Body of pancreas (tissue), 4 donors: ENCODE measurements around the gene PDE7B.

Experiments
- POLR2A ChIP-seq, 3 donors: fragments of 450-650 bp; IDR thresholded peaks; one replicate each; pipeline ENCODE4 v1.6.1; 2016; ENCODE audit warnings: antibody characterized with exemption in 3 of 3, mild to moderate bottlenecking in 2 of 3
- TF ChIP-seq, protein P1 (sequence below), 7 experiments: fragments of 450-650 bp in 4 of 7; fragments of 200-600 bp in 3 of 7; sonication (generic) in 3 of 7; IDR thresholded peaks; one replicate each; pipeline ENCODE4 v1.5.1; 2016 to 2019; ENCODE audit warnings: antibody characterized with exemption in 7 of 7

DNA sequence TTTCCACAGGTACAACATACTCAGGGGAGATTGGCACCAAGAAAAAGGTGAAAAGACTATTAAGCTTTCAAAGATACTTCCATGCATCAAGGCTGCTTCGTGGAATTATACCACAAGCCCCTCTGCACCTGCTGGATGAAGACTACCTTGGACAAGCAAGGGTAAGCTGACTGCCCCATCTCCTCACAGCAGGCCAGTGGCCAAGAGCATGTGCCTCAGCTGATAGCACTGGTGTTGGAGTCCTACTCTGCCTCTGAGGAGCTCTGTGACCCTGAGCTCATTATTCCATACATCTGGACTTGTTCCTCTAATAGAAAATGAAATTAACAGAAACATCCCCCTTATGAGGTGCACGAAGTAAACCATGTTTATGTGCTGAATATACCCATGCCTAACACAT, 295.8 kb downstream of the PDE7B start:
- TF ChIP-seq, protein P1, sequence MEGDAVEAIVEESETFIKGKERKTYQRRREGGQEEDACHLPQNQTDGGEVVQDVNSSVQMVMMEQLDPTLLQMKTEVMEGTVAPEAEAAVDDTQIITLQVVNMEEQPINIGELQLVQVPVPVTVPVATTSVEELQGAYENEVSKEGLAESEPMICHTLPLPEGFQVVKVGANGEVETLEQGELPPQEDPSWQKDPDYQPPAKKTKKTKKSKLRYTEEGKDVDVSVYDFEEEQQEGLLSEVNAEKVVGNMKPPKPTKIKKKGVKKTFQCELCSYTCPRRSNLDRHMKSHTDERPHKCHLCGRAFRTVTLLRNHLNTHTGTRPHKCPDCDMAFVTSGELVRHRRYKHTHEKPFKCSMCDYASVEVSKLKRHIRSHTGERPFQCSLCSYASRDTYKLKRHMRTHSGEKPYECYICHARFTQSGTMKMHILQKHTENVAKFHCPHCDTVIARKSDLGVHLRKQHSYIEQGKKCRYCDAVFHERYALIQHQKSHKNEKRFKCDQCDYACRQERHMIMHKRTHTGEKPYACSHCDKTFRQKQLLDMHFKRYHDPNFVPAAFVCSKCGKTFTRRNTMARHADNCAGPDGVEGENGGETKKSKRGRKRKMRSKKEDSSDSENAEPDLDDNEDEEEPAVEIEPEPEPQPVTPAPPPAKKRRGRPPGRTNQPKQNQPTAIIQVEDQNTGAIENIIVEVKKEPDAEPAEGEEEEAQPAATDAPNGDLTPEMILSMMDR (IDR thresholded peaks at IDR 0.05) = no peak
- no peak for TF ChIP-seq POLR2A (IDR thresholded peaks at IDR 0.05)
